ENCODE measurements around the gene SPATA4. TPM values are rescaled to one million over a fixed set of nuclear protein-coding genes. Genes with fewer than 3 reads are reported as not detected.

SPATA4 gene
- total and polyA plus RNA-seq, 9 of the 15 experiments (the other 6 are each of a cell fraction or from before 2014, with no cell fraction given) = not detected

DNA sequence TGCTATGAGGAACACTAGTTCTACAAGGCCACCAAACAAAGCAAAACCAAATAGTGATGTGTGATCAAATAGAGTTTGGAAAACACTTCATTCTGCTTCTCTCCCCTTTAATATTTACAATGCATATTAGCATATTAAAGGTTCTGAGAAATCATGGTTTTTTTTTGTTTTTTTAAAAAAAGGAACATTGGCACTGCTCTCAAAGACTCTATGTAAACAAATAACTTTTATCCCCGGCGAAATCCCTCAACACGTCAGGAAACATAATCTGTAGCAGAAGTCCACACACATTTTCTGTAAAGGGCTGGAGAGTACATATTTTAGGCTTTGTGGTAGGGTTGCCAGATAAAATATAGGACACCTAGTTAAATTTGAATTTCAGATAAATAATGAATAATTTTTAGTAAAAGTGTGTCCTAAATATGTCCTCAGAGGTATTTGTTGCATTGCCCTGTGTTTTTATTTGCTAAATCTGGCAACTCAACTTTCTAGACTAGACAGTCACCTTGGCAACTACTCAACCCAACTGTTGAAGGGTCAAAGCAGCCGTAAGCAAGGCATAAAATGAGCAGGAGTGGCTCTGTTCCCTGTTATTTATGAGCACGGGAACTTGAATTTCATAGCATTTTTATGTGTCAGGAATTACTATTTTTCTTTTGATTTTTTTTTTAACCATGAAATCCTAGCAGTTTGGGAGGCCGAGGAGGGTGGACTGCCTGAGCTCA is 8.6 kb downstream of the SPATA4 start (continued):
- TF ChIP-seq, protein P1, sequence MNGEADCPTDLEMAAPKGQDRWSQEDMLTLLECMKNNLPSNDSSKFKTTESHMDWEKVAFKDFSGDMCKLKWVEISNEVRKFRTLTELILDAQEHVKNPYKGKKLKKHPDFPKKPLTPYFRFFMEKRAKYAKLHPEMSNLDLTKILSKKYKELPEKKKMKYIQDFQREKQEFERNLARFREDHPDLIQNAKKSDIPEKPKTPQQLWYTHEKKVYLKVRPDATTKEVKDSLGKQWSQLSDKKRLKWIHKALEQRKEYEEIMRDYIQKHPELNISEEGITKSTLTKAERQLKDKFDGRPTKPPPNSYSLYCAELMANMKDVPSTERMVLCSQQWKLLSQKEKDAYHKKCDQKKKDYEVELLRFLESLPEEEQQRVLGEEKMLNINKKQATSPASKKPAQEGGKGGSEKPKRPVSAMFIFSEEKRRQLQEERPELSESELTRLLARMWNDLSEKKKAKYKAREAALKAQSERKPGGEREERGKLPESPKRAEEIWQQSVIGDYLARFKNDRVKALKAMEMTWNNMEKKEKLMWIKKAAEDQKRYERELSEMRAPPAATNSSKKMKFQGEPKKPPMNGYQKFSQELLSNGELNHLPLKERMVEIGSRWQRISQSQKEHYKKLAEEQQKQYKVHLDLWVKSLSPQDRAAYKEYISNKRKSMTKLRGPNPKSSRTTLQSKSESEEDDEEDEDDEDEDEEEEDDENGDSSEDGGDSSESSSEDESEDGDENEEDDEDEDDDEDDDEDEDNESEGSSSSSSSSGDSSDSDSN (IDR thresholded peaks at IDR 0.05; ENCODE audit: borderline replicate concordance in 1 of 2, low read depth in 2 of 2, low read length in 2 of 2) = no peak

DNA sequence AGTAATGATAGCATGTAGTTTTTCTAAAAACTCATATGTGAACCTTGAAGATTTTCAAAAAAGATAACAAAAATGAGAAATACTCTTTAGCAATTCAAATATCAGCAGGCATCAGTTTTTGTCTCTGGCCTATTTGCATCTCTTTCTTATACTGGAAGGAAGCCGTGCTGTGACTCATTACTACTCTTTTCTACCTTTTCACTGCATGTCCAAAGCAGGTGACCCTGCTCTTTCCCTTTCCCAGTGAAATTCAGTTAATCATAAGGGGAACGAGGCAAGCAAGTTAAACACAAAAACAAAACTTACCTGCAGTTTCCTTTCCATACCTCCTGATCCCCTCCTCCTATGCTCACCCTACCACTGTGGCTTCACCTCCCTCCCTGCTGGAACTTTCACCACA is 9.3 kb downstream of the SPATA4 start:
- Histone ChIP-seq H3K4me1 (replicated peaks in 1 of 2; ENCODE audit: control insufficient read depth in 2 of 2, insufficient read depth in 2 of 2, low read length in 2 of 2) (no peaks in the 10 kb centered on the region), H2AFZ (ENCODE audit: low read depth, low read length) (no peak overlapping the region), H3K27ac (ENCODE audit: extremely low read depth, low read depth, low read length) (no peak overlapping the region), H3K9me1 (ENCODE audit: control insufficient read depth, insufficient read depth, low read length) (no peaks in the 10 kb centered on the region), H3K9me3 (replicated peaks; ENCODE audit: control insufficient read depth, insufficient read depth, low read depth, low read length) (no peaks in the 10 kb centered on the region), H3K4me2 (ENCODE audit: insufficient read depth, low read length) (no peak overlapping the region), H3K9ac (ENCODE audit: insufficient read depth in 1 of 2, low read depth in 2 of 2, low read length in 2 of 2) (no peak overlapping the region), H3K4me3 (no peak overlapping the region), H4K20me1 (replicated peaks; ENCODE audit: control insufficient read depth, insufficient read depth, low read length) (no peaks in the 10 kb centered on the region), H3K36me3 (ENCODE audit: control insufficient read depth, insufficient read depth, low read length) (no peaks in the 10 kb centered on the region), H3K27me3 (ENCODE audit: control insufficient read depth in 2 of 2, insufficient read depth in 2 of 2, low read length in 2 of 2) (no peaks in the 10 kb centered on the region), H3K79me2 (ENCODE audit: control insufficient read depth, insufficient read depth, low read length) (no peaks in the 10 kb centered on the region)
- in situ Hi-C loops (cut with MboI) (no loop called here), intact Hi-C loops (cut with micrococcal nuclease) (no loop called here)
- WGBS (ENCODE audit: insufficient coverage, low coverage, missing lambda C conversion rate) = 0% methylated on average over 2 of the region's 2 CpGs
- ChIA-PET POLR2A (no interaction called here), CTCF (ENCODE audit: low intra/inter-chr PET ratio) (no interaction called here)
- FAIRE-seq (no peak), DNase-seq (ENCODE audit: extremely low read depth in 1 of 4, low spot score in 3 of 4) (no peak), ATAC-seq (no peak)
- TF ChIP-seq YBX1 (IDR thresholded peaks at IDR 0.05) (no peak), FOXA1 (IDR thresholded peaks at IDR 0.05; ENCODE audit: borderline replicate concordance) (no peak), MED1 (CRISPR knock-in tag; IDR thresholded peaks at IDR 0.05; ENCODE audit: borderline replicate concordance) (no peak), SMARCE1 (IDR thresholded peaks at IDR 0.05) (no peak), CHD4 (IDR thresholded peaks at IDR 0.05; ENCODE audit: insufficient read depth, insufficient replicate concordance, low read depth, low read length, poor library complexity, severe bottlenecking) (no peak), SMAD1 (IDR thresholded peaks at IDR 0.05; ENCODE audit: low read depth, low read length, partially characterized antibody) (no peak), GTF2F1 (IDR thresholded peaks at IDR 0.05; ENCODE audit: low read depth, low read length) (no peak), SMARCA4 (IDR thresholded peaks at IDR 0.05) (no peak), LEF1 (IDR thresholded peaks at IDR 0.05) (no peak), BRCA1 (IDR thresholded peaks at IDR 0.05) (no peak), BRCA1 (CRISPR knock-in tag; IDR thresholded peaks at IDR 0.05) (no peak), MECOM (CRISPR knock-in tag; IDR thresholded peaks at IDR 0.05) (no peak)
- TF ChIP-seq, protein P2, sequence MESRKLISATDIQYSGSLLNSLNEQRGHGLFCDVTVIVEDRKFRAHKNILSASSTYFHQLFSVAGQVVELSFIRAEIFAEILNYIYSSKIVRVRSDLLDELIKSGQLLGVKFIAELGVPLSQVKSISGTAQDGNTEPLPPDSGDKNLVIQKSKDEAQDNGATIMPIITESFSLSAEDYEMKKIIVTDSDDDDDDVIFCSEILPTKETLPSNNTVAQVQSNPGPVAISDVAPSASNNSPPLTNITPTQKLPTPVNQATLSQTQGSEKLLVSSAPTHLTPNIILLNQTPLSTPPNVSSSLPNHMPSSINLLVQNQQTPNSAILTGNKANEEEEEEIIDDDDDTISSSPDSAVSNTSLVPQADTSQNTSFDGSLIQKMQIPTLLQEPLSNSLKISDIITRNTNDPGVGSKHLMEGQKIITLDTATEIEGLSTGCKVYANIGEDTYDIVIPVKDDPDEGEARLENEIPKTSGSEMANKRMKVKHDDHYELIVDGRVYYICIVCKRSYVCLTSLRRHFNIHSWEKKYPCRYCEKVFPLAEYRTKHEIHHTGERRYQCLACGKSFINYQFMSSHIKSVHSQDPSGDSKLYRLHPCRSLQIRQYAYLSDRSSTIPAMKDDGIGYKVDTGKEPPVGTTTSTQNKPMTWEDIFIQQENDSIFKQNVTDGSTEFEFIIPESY (CRISPR knock-in tag; IDR thresholded peaks at IDR 0.05) = no peak
- BruUV-seq (replicated peaks) = no TSS peak

All from K562 (cell line).